ENCODE data around the gene NXPH4.

NXPH4 gene

DNA sequence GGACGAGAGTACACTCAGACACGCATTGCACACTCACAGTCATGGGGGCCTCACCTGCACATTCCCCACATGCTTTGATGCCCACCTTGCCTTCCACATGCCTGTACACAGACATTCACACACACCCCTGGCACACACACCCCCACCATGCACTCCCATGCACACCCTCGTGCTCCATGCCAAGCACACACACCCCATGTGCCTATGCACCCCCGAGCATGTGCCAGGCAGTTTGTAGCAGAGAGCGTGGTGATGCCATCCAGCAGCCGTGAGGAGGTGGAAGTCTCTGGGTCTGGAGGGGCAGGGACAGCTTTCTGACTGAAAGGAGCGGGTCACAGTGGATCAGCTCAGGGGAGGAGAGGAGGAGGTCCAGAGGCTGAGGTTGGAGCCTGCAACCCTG, 10.7 kb upstream of the NXPH4 start:
- no peak for DNase-seq

DNA sequence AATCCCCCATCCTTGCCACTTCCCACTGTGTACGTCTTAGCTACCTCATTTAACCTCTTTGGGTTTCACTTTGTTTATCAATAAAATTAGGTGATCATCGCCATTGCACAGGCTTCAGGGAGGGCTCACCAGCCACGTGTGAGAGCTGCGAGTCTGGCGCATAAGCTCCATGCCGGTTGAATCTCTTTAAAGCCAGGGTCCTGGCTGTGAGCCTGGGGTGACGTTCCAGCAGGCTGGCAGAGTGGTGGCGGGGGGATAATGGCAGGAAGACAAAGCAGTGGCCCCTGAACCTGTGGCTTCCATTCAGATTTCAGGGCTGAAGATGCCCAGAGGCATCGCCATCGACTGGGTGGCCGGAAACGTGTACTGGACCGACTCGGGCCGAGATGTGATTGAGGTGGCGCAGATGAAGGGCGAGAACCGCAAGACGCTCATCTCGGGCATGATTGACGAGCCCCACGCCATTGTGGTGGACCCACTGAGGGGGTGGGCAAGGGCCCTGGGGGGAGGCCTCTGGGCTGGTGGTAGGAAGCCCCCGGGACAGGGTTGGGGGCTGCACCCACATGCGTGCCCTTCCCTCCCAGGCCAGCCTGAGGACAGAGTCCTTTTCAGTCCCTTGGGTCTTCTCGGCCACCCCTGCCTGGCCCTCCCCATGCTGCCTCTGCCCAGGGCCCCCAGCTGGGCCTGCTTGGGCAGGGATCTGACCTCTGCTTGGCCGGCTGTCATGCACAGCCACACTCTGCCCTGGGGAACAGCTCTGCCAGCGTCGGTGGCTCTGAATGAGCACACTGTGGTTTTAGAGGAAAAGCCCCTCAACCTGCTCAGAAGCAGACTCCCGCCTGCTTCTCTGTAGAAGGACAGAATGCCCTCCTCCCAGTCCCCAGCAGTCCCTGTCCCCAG, 8.6 kb upstream of the NXPH4 start:
- no peak for DNase-seq

- no peak for DNase-seq
Observed at GRCh38 chr12:57208631-57209282, 7.8 kb upstream of the NXPH4 start.

DNA sequence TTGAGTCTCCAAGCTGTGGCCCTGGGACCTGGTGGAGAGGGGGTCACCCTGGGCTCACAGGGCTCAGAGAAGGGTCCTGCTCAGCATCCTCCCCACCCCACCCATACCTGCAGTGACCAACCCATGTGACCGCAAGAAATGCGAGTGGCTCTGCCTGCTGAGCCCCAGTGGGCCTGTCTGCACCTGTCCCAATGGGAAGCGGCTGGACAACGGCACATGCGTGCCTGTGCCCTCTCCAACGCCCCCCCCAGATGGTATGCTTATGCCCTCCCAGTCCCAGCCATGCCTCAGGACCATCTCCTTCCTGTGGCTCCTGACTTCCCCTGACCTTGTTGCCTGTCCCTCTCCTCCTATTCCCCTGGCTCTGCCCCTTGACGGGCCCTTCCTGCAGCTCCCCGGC, 6.7 kb upstream of the NXPH4 start:
- DNase-seq = no peak

- no peak for DNase-seq
Observed at GRCh38 chr12:57210461-57210860, 6.1 kb upstream of the NXPH4 start.

DNA sequence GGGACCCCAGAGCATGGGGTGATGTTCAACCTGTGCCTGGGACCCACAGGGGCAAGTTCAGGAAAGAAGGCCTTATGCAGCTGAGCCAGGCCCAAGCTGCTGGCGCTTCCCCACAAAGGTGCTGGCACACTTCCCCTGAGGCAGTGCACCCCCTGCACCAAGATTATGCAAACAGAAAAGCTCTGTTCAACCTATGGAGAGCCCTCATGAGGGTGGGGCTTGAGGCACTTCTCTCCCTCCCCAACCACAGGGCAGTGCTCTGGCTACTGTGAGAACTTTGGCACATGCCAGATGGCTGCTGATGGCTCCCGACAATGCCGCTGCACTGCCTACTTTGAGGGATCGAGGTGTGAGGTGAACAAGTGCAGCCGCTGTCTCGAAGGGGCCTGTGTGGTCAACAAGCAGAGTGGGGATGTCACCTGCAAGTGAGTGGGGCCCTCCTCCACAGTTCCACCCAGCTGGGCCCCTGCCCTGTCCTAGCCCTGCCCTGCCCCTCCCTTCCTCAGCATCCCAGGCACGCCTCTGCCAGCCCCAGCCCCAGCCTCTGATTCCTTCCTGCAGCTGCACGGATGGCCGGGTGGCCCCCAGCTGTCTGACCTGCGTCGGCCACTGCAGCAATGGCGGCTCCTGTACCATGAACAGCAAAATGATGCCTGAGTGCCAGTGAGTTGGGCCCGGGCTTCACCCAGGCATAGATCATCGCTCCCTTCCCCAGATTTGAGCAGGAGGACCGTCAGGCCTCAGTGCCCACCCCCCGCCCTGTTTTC, 5.5 kb upstream of the NXPH4 start:
- no peak for DNase-seq

DNA sequence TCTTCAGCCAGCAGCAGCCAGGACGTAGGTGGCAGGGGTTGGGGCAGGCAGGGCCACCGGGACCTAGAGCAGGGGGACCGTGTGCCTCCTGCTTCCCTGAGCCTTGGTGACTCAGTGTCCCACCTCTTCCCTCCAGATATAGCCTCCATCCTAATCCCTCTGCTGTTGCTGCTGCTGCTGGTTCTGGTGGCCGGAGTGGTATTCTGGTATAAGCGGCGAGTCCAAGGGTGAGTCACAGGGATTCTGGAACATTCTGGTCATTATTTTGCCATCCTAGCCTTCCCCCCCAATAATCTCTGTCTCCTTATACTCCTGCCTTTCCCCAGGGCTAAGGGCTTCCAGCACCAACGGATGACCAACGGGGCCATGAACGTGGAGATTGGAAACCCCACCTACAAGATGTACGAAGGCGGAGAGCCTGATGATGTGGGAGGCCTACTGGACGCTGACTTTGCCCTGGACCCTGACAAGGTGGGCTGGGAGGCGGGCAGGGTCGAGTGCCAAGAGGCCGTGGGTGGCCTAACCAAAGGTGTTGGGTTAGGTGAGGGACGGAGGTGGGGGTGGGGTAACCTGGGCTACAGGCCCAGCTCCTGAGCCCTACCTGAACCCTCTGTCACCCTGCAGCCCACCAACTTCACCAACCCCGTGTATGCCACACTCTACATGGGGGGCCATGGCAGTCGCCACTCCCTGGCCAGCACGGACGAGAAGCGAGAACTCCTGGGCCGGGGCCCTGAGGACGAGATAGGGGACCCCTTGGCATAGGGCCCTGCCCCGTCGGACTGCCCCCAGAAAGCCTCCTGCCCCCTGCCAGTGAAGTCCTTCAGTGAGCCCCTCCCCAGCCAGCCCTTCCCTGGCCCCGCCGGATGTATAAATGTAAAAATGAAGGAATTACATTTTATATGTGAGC, 4.5 kb upstream of the NXPH4 start:
- DNase-seq = no peak

DNA sequence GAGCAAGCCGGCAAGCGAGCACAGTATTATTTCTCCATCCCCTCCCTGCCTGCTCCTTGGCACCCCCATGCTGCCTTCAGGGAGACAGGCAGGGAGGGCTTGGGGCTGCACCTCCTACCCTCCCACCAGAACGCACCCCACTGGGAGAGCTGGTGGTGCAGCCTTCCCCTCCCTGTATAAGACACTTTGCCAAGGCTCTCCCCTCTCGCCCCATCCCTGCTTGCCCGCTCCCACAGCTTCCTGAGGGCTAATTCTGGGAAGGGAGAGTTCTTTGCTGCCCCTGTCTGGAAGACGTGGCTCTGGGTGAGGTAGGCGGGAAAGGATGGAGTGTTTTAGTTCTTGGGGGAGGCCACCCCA, 3.9 kb upstream of the NXPH4 start:
- DNase-seq = no peak

- peak; percentile 89 to 90 for DNase-seq
Observed at GRCh38 chr12:57213058-57213715, 3.4 kb upstream of the NXPH4 start.

DNA sequence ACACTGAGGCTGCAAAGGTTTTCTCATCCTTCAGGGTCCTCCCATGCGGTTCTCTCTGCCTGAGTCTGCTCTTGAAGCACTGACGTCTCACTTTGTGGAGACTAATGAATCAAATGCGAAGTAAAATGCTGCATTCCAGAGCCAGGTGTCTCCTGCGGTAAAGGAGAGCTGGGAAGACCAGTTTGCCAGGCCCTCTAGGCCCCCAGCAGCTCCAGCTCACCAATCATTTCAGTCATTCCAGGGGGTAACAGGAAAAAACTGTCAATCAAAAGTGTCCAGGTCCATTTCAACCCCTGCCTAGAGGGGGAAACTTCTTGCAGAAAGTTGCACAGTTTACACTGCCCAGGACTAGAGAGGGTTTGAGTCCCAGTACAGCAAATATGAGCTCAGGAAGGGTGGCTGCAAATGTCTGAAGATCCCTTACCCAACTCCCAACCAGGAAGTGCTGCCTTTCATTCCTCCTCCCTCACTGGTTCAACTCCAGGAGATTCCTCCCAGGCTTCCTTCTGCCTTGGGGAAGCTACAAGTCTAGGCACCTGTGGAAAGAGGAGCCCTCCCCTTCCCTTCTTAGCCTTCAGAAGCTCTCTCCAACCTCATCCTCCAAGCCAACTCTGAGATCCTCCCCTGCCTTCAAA, 2.7 kb upstream of the NXPH4 start:
- peak in 1 of 2 experiments; percentile 11 for DNase-seq

GRCh38 chr12:57214398-57214781, 2.2 kb upstream of the NXPH4 start:
- peak; percentile 73 to 79 for DNase-seq

DNA sequence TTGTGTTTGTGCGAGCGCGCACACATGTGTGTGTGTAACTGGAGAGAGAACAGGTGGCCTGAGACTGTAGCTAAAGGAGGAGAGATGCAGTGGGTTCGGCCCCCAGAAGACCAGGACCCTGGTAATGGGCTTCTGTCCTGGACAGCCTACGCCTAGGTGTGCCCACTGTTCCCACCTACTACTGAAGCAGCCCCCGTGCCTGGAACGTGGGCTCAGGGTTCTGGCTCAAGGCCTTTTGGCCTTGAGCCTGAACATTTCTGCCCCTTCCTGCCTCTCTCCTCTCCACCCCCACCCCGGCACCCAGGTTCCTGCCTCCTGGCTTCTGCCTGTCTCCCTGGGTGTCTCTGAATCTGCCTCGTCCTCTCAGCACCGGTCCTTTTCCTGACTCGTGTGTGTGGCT, 1.5 kb upstream of the NXPH4 start:
- DNase-seq = peak in 1 of 2 experiments; percentile 14

GRCh38 chr12:57215668-57216013, 953 bp upstream of the NXPH4 start:
- peak in 1 of 2 experiments; percentile 46 for DNase-seq

DNA sequence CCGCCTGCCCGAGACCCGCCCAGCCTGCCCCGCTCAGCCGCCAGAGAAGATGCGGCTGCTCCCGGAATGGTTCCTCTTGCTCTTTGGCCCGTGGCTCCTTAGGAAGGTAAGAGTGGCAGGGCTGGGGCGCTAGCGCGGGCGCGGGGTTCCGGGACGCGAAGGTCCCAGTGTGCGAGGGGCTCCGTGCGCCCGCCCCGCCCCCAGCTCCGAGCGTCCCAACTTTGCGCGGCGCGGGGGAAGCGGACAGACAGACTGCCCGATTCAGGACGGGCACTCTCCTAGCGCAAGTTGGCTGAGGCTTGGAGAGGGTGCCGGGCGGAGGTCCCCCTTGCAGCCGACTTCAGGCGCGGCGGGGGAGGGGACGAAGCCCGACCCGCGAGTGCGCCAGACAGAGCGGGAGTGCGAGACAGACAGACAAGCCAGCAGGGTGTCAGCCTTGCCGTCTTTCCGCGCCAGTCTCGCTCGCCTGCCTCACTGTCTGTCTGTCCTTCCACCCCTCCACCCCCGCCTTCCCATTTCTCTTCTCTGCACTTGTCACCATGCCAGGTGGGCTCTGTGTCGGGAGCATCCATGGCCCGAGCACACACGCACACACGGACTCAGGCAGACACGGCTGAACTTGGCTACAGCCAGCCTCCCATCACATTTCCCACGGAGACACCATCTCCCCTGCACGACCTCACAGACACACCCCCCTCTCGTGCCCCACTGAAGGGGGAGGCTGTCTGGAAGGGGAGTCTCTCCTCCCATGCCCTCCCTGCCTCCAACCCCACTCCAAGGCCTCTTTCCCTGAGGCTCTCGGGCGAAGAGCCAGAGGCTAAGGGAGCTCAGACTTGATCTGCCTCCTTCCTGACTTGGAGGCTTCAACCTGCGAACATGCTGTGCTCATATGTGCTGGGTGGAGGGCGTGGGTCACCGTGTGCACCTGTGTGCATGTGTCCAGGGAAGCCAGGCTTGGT, 606 bp downstream of the NXPH4 start:
- DNase-seq = peak in 1 of 2 experiments; percentile 30

- no peak for DNase-seq
Observed at GRCh38 chr12:57218030-57218853, 1.6 kb downstream of the NXPH4 start.

- no peak for DNase-seq
Observed at GRCh38 chr12:57219205-57219992, 2.8 kb downstream of the NXPH4 start.

- no peak for DNase-seq
Observed at GRCh38 chr12:57219993-57220754, 3.6 kb downstream of the NXPH4 start.

- no peak for DNase-seq
Observed at GRCh38 chr12:57220770-57221168, 4.2 kb downstream of the NXPH4 start.

Data from activated CD4-positive, alpha-beta T cell treated with anti-CD3 and anti-CD28 coated beads, Interleukin-2, amount 50 U/mL, for 48 hours (primary cell).